ENCODE results near the gene BBS2.
A peak's percentile ranks its signal among the peaks of the same experiment; 100 is the strongest.

Gene BBS2, protein sequence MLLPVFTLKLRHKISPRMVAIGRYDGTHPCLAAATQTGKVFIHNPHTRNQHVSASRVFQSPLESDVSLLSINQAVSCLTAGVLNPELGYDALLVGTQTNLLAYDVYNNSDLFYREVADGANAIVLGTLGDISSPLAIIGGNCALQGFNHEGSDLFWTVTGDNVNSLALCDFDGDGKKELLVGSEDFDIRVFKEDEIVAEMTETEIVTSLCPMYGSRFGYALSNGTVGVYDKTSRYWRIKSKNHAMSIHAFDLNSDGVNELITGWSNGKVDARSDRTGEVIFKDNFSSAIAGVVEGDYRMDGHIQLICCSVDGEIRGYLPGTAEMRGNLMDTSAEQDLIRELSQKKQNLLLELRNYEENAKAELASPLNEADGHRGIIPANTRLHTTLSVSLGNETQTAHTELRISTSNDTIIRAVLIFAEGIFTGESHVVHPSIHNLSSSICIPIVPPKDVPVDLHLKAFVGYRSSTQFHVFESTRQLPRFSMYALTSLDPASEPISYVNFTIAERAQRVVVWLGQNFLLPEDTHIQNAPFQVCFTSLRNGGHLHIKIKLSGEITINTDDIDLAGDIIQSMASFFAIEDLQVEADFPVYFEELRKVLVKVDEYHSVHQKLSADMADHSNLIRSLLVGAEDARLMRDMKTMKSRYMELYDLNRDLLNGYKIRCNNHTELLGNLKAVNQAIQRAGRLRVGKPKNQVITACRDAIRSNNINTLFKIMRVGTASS

DNA sequence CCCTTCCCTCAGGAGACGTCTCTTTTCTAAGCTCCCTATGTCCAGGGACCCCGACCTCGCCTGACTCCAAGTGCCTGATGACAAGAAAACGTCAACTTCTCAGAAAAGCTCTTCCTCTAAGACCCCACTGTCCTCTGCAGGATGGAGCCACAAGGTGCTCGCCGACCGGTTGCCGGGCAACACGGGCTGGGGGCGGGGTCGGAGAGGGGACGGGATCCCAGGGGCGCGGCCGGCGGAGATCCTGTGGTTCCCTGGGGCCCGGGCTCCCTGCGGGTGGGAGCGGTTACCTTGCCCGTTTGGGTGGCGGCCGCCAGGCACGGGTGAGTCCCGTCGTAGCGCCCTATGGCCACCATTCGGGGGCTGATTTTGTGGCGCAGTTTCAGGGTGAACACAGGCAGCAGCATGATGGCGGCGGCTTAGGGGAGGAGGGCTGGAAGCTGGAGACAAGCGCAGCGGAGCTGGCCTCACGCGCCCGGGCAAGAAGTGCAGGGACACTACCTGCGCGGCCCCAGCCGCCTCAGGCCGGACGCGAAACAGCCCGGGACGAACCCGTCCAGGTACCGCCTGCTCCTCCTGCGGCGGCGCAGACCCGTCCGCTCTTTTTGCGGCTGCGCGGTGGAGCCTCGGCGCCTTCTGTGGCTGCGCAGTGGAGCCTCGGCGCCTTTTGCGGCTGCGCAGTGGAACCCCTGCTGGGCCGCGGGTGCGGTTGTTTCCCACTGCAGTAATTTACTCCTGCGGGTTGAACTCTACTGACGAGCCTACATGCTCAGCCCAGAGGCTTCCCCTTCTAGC, at the start of gene BBS2:
TSS of gene BBS2 (minus strand) at position 566 of the 792 bp plus-strand sequence. CDS start at position 404, 162 bp downstream.
- peak; percentile 83 to 87 for ATAC-seq

DNA sequence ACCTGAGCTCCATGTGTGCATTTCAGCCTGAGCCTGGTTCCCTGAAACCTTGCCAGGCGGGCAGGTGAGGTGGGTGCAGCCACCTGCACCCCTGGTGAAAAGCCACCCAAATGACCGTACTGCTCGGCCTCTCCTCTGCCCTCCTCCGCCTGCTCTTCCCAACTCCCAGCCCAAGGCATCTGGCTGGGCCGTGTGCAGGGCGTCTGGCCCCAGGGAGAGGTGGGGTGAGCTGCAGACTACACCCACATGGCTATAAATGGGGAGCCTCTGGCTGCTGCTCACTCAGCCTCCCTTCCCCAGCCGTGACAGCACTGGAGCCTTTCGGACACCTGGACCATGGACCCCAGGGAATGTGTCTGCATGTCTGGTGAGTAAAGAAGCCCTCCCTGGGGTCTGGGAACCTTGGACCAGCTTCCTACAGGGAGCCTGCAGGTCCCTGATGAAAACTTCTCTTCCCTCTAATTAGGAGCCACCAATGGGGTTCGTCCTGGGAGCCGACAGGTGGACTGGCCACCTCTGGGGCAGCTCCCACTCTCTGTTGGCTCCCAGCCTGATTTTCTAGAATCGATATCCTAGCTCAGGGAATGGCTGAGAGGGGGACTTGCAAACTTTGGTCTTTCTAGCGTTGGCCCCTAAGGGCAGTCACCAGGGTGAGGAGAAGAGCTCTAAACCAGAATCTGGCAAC, 45.1 kb upstream of the BBS2 start, which contains the start of gene MT4:
TSS of gene MT4 (plus strand) at position 281 of the 685 bp plus-strand sequence. CDS start at position 337, 56 bp downstream.
- no peak for ATAC-seq

DNA sequence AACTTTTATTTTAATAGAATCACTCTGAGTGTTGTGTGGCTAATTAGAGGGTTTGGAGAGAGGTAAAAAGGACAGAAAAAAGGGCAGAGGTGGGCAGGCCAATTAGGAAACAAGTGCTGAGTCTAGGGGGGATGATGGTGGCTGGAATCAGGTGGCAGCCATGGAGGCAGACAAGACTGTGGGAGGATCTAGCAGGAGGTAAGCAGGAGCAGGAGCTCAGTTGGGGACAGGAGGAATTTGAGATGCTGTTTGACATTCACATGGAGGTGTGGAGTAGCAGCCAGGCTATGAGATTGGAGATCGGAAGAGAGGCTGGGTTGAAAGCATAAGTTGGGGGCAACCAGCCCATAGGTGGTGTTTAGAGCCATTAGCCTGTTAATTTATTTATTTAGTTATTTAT, 41.3 kb upstream of the BBS2 start:
- no peak for ATAC-seq

DNA sequence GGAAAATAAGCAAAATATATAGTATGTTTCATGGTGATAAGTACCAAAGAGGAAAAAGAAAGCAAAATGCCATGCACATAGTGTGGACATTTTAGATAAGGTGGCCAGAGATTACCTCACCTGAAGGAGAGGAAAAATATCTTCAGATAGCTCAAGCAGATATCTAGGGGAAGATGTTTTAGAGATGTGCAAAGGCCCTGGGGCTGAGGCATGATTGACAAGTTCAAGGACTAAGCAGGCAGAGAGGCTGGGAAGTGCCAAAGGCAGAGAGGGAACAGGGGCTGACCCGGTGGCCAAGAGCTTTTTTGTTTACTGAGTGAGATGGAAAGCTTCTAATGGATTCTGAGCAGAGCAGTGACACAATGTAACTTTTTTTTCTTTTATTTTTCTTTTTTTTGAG, 40.6 kb upstream of the BBS2 start:
- no peak for ATAC-seq

DNA sequence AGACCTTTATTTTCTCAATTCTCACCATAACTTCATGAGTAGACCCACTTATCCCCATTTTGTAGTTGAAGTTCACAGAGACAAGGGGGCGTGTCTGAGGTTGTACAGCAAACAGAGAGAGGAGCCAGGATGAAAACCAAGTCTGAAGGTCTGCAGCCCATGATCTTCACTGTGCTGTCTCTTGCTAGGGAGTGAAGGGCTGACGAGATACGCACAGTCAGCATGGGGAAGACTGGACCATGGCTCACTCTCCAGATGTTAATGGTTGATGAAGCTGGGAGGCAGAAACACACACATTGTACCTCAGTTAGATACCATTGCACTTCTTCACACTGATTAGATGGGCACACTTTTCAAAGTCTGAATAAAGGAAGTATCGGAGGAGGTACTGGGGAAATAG, 39.3 kb upstream of the BBS2 start:
- ATAC-seq = no peak

DNA sequence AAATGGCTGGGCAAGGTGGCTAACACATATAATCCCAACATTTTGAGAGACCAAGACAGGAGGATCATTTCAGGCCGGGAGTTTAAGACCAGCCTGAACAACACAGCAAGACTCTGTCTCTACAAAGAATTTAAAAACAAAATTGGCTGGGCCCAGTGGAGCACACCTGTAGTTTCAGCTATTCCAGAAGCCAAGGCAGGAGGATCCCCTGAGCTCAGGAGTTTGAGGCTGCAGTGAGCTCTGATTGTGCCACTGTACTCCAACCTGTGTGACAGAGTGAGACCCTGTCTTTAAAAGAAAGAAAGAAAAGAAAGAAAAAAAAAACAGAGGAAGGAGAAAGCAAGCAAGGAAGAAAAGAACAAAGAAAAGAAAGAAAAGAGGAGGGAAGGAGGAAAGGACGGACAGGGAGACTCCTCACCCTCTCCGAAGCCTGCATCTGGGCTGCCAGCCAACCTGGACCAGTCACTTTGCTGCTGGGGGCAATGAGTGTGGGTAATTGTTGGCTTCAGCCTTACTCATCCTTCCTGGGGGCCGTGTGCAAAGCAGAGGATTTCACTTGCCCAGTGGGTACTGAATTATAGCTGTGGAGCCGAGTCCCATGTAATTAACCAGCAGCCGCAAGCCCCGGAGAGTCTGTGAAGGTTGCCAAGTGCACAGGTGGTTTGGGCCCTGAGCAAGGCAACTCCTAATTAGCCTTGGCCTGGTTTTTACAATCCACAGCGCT, 38.4 kb upstream of the BBS2 start:
- ATAC-seq = no peak

DNA sequence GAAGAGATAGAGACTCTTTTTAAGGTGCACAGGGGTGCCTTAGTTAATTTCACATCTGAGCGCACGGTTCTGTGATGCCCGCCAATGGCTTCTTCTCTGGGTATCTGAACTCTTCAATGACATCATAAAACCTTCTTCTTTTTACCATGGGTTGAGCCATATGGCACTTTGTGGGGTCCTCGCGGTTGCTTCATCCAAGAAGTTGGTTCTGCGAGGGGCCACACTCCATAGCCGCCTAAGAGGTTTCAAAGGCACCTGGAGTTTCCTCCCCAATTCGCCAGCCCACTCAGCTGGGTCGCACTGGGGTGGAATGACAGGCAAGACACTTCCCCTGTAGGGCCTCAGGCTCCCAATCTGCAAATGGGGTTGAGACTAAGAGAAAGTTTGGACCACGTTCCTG, 34.6 kb upstream of the BBS2 start:
- ATAC-seq = no peak

DNA sequence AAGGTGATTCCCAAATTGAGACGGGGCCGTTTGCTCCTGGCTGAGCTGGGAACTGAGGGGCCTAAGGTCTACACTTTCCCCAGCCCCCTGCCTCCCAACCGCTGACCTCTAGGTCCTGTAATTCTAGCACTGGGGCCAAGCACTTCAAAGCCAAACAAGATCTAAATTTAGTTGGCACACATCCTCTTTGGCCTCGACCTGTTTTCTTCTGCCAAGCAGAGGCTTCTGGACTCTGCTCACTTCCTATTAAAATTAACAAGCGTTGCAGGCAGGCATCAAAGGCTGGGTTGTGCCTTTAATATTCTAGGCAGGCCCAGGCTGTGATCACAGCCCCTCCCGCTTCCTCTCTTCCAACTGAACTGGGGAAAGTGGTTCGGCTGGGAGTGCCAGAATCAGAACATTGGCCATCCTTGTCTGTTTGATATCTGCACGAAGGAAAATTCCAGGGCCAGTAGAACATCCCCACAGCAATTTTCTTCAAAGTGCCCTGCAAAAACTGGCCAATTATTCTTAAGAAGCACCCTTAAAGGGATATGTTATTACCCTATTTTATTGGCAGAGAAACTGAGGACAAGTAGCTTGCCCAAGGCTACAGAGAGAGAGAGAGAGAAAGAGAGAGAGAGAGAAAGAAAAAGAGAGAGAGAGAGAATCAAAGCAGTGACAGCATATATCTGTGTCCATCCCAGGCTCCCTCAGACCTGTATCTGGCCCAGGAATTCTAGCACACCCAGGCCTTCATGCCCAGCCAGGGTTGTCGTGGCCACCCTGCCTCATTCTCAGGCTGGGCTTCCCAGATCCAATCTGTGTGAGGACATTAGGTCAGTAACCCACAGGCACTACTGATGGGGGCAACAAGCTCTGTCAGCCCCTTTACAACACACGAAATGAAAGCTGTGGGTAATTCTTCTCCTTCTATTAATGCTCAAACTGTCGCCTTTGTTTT, 32.2 kb upstream of the BBS2 start:
- no peak for ATAC-seq

DNA sequence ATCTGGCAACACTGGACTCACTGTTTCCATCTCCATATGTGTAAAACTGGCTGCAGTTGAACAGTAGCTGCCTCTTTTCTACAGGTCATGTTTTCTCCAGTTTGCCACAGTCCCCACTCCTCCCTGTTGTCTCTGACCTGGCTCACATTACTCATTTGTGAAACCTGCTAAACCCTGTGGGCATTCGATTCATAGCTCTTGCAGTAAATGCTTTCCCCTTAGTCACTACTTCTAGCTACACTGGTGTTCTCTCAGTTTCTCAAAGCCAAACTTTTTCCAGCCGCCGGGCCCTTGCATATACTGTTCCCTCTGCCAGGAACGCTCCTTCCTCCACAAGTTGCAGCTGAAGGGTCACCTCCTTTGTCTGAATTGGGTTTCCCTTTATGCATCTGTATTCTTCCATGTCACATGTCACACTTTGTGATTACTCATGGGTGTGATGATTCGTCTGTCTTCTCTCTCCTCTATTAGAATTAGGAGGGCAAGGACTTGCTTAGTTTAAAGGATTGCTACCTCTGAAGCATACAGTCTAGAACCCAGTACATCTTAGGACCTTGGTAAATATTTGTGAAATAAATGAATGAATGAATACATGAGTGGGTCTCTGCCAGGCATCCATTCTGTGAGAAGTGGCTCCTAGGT, 30.0 kb upstream of the BBS2 start:
- ATAC-seq = peak; percentile 65 to 68

DNA sequence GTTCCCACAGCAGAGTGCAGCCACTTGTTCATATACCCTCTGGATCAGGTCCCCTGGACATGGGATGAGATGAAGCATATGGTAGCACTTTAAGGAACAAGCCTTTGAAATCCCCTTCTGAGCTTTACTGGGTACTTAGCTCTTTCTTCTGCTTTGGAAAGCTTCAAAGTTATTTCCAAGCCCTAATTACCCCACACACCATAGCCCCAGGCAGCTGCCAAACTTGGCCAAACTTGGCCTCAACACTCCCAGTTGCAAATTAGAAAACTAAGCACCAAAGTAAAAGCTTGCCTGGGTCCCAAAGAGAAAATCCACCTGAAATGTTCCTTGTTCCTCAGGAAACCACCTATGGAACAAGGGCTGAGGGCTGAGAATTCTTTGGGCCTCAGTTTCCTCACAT, 29.3 kb upstream of the BBS2 start:
- no peak for ATAC-seq

DNA sequence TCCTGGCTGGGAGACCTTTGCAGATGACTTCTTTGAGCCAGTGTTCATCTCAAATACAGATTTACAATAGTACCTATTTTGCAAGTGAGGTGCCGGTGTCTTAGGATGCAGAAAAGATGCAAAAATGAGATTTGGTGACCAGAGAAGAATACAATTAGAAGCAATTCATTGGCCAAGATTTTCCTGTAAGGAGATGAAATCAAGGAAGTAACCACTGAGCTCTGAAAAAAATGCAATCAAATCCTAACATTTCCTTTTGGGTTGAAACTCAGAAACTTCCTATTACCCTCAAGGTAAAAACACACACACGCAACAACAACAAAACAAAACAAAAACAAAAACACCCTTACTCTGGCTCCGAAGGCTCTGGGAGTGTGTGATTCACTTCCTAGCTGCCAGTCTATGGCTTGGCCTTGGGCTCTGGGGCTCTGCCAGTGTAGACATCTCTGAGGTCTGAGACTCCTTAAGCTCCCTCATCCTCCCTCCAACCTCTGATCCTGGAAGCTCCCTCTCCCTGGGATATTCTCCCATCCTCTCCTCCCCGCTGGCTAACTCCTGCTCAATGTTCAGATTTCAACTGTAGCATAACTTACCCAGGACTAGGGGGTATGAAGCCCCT, 28.2 kb upstream of the BBS2 start:
- no peak for ATAC-seq

DNA sequence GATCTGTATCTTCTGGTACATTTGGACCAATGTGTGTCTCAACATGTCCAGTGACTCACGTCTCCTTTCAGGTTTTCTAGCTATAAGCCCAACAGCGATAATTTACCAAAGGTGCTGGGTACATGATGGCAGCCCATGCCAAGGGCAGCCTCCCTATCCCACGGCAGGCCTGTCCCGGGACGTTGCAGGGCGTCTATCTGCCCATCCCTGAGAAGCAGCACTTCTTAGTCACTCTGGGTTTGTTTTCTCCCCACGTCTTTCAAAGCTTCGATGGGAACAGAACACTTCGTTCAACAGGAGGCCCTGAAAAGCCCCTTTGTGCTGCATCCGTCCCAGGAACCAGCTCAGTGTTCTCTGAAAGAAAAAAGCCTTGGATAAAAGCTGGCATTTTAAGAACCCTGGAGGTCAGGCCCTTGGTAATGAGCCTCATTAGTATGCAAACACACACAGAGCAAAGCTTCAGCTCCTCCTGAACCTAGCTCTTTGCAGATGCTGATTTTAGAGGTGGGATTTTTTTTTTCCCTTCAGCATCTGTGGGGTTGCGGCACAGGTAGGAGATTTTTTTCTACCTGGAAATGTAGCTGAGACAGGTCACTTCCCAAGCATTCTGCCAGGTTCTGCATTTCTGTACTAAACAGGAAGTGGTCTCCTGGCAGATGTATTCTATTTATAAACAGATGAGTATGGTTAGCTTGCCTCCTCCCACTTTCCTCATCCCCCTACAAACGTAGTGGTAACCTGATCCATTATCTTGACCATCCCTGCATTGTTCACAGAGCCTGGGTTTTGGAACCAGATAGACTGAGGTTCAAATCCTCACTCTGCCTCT, 27.5 kb upstream of the BBS2 start:
- ATAC-seq = no peak

DNA sequence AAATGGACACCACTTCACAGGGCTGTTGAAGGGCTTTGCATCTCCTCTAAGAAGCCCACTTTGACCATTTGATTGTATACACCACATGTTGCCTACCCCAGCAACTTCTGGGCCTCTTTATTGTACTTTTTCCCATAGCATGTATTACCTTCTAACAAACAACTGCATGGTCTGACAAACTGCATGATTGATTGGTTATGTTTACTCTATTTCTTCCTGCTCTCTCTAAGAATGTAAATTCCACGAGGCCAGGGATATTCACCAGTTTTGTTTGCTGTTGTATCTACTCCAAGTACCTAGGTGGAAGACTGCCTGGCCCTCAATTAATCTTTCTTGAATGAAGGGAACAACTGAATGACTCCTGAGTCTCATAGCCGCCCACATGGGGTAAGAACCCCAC, 22.2 kb upstream of the BBS2 start:
- ATAC-seq = no peak

DNA sequence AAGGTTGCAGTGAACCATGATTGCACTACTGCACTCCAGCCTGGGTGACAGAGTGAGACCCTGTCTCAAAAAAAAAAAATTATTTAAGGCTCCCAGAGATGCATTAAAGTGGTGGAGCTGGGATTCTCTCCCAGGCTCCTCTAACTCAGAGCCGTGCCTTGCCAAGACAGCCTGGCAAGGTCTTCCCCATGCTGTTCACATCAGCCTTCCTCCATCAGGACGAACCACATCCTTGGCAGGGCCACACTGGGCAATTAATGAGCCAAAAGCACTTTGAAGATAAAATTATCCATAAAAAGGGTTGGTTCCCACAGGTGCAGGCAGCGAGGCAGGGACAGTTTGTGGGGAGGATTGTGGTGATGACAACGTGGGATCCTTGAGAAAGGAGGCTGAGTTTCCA, 19.8 kb upstream of the BBS2 start:
- ATAC-seq = no peak

DNA sequence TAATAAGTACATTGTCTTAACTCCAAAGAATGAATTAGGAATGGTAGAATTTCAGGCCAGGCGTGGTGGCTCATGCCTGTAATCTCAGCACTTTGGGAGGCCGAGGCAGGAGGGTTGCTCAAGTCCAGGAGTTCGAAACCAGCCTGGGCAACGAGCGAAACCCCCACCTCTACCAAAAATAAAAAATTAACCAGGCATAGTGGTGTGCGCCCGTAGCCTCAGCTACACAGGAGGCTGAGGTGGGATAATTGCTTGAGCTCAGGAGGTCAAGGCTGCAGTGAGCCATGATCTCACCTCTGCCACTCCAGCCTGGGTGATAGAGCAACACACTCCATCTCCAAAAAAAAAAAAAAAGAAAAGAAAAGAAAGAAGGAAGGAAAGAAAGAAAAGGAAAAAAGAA, 18.5 kb upstream of the BBS2 start:
- no peak for ATAC-seq

DNA sequence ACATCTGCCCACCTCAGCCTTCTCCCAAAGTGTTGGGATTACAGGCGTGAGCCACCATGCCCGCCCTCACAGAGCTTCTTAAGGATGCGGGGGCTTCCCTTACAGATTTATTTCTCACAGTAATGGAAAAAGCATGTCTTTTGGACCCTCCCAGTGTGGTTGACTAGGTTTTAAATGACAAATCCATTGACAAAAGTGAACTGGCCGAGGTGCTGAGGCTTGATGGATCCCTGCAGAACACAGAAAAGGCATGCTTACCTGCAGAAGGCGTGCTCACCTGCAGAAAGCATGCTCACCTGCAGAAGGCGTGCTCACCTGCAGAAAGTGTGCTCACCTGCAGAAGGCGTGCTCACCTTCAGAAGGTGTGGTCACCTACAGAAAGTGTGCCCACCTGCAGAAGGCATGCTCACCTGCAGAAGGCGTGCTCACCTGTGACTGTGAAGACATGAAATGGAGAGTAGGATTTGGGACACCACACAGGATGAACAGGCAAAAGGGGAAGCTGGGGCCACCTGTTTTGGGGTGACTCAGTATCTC, 15.1 kb upstream of the BBS2 start:
- no peak for ATAC-seq

DNA sequence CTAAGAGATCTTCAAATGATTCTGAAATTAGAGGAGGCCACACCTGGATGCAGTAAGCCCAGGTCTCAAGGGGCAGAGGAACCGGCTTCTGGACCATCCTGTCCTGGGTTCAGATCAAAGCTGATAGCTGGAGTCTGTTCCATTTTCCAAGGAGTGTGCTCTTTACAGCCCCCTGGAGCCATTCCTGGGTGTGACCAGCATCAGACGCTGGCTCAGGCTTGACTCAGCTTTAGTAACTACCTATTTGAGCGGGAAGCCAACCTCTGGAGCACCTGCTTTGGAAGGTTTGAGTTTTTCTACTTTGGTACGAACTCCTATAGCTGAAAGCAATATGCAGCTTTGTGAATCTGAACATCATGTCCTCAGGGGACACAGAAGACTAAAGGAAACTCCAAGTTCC, 12.9 kb upstream of the BBS2 start:
- ATAC-seq = no peak

DNA sequence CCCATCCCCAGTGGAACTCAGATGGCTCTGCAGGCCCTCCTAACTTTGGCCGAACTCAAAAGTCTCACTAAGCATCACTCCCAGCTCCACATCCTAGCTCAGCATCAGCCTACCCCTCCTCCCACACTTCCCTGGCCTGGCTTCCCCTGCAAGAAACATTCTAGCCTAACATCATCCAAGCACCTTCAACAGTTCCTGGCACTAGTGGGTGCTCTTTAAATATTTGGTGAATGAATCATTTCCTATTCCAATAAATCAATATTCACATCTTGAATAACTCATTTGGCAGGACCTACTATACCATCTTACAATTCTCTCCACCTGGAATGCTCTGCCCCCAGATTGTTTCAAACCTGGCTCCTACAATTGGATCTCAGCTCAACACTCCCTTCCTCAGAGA, 11.0 kb upstream of the BBS2 start:
- no peak for ATAC-seq

DNA sequence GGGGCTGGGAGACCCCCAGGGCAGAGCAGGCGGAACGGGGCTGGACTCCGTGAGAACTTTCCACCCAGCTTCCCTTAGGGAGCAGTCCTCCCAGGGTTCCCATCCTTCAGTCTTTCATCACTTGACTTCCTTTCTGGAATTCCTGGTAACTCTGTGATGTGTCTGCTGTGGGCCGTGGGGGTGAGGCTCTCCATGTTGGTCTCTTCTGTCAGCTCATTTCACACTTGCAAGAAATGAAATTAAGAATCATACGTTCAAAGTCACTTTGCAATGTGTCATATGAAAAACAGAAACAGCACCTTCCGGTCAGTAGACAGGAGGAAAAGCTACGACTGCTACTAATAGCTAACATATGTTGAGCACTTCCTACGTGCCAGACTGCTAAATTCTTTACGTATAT, 5.4 kb upstream of the BBS2 start:
- ATAC-seq = no peak
